ENCODE data around the gene CDH15. TPM values are rescaled to one million over a fixed set of nuclear protein-coding genes. Genes with fewer than 3 reads are reported as not detected.
"Not testable (repeated sequence)": the region's sequence is repeated elsewhere in the genome, so short reads cannot be mapped to it uniquely, and the experiment has no call there.

The CDH15 gene
- total RNA-seq, 2 experiments from 2014 or later: not detected

GRCh38 chr16:89183463-89183862, 11.9 kb downstream of the CDH15 start:
- H3K27ac Mint-ChIP-seq: no peak overlapping the region
- H3K27me3 Mint-ChIP-seq: no peaks in the 10 kb centered on the region
- H3K36me3 Mint-ChIP-seq: no peaks in the 10 kb centered on the region
- H3K4me1 Mint-ChIP-seq: peaks cover 3% of the 10 kb centered on the region
- H3K9me3 Mint-ChIP-seq: no peaks in the 10 kb centered on the region
- no peak for DNase-seq
- no peak overlapping the region for H3K4me3 Mint-ChIP-seq

GRCh38 chr16:89183975-89184676, 12.6 kb downstream of the CDH15 start:
- H3K36me3 Mint-ChIP-seq: no peaks in the 10 kb centered on the region
- no peak overlapping the region for H3K27ac Mint-ChIP-seq
- H3K27me3 Mint-ChIP-seq: no peaks in the 10 kb centered on the region
- no peaks in the 10 kb centered on the region for H3K9me3 Mint-ChIP-seq
- no peak overlapping the region for H3K4me3 Mint-ChIP-seq
- H3K4me1 Mint-ChIP-seq: peaks cover 3% of the 10 kb centered on the region
- DNase-seq: no peak

GRCh38 chr16:89184677-89184932, 13.1 kb downstream of the CDH15 start:
- no peak overlapping the region for H3K27ac Mint-ChIP-seq
- no peak for DNase-seq
- H3K4me3 Mint-ChIP-seq: no peak overlapping the region
- H3K9me3 Mint-ChIP-seq: no peaks in the 10 kb centered on the region
- H3K27me3 Mint-ChIP-seq: no peaks in the 10 kb centered on the region
- H3K4me1 Mint-ChIP-seq: peaks cover 3% of the 10 kb centered on the region
- no peaks in the 10 kb centered on the region for H3K36me3 Mint-ChIP-seq

- no peak for DNase-seq
- H3K9me3 Mint-ChIP-seq: no peaks in the 10 kb centered on the region
- H3K27me3 Mint-ChIP-seq: no peaks in the 10 kb centered on the region
- no peak overlapping the region for H3K4me3 Mint-ChIP-seq
- H3K4me1 Mint-ChIP-seq: peaks cover 3% of the 10 kb centered on the region
- no peak overlapping the region for H3K27ac Mint-ChIP-seq
- no peaks in the 10 kb centered on the region for H3K36me3 Mint-ChIP-seq
These were observed 13.6 kb downstream of the CDH15 start for GRCh38 chr16:89184933-89185794.

- H3K27ac Mint-ChIP-seq, H3K9me3 Mint-ChIP-seq, DNase-seq, H3K36me3 Mint-ChIP-seq, H3K27me3 Mint-ChIP-seq, H3K4me1 Mint-ChIP-seq, H3K4me3 Mint-ChIP-seq: not testable (repeated sequence)
These were observed 14.5 kb downstream of the CDH15 start for GRCh38 chr16:89185887-89186592.

- H3K9me3 Mint-ChIP-seq, H3K27me3 Mint-ChIP-seq, DNase-seq, H3K27ac Mint-ChIP-seq, H3K4me1 Mint-ChIP-seq, H3K36me3 Mint-ChIP-seq, H3K4me3 Mint-ChIP-seq: not testable (repeated sequence)
These were observed 15.1 kb downstream of the CDH15 start for GRCh38 chr16:89186593-89187031.

- H3K36me3 Mint-ChIP-seq: no peaks in the 10 kb centered on the region
- no peak overlapping the region for H3K27ac Mint-ChIP-seq
- peaks cover 3% of the 10 kb centered on the region for H3K4me1 Mint-ChIP-seq
- DNase-seq: peak; percentile 50
- H3K4me3 Mint-ChIP-seq: no peak overlapping the region
- no peaks in the 10 kb centered on the region for H3K27me3 Mint-ChIP-seq
- H3K9me3 Mint-ChIP-seq: no peaks in the 10 kb centered on the region
These were observed 15.7 kb downstream of the CDH15 start for GRCh38 chr16:89187032-89187769.

- DNase-seq: no peak
- H3K36me3 Mint-ChIP-seq: no peaks in the 10 kb centered on the region
- H3K4me3 Mint-ChIP-seq: no peak overlapping the region
- H3K4me1 Mint-ChIP-seq: peaks cover 3% of the 10 kb centered on the region
- no peak overlapping the region for H3K27ac Mint-ChIP-seq
- no peaks in the 10 kb centered on the region for H3K9me3 Mint-ChIP-seq
- H3K27me3 Mint-ChIP-seq: no peaks in the 10 kb centered on the region
These were observed 16.3 kb downstream of the CDH15 start for GRCh38 chr16:89187770-89188392.

GRCh38 chr16:89188471-89189357, 17.2 kb downstream of the CDH15 start:
- H3K36me3 Mint-ChIP-seq, H3K27ac Mint-ChIP-seq, DNase-seq, H3K4me1 Mint-ChIP-seq, H3K9me3 Mint-ChIP-seq, H3K27me3 Mint-ChIP-seq, H3K4me3 Mint-ChIP-seq: not testable (repeated sequence)

- H3K4me3 Mint-ChIP-seq: no peak overlapping the region
- H3K4me1 Mint-ChIP-seq: peaks cover 3% of the 10 kb centered on the region
- no peak overlapping the region for H3K27ac Mint-ChIP-seq
These were observed 17.9 kb downstream of the CDH15 start for GRCh38 chr16:89189358-89190025.

GRCh38 chr16:89190150-89190958, 18.8 kb downstream of the CDH15 start:
- H3K9me3 Mint-ChIP-seq: no peaks in the 10 kb centered on the region
- H3K27ac Mint-ChIP-seq: no peak overlapping the region
- H3K4me3 Mint-ChIP-seq: no peak overlapping the region
- no peaks in the 10 kb centered on the region for H3K27me3 Mint-ChIP-seq
- H3K4me1 Mint-ChIP-seq: peaks cover 3% of the 10 kb centered on the region
- no peaks in the 10 kb centered on the region for H3K36me3 Mint-ChIP-seq
- no peak for DNase-seq

More at GRCh38 chr16:89189358-89190025, 17.9 kb downstream of the CDH15 start:
- no peaks in the 10 kb centered on the region for H3K36me3 Mint-ChIP-seq
- H3K9me3 Mint-ChIP-seq: no peaks in the 10 kb centered on the region
- DNase-seq: no peak
- H3K27me3 Mint-ChIP-seq: no peaks in the 10 kb centered on the region

- DNase-seq: peak; percentile 3
- Mint-ChIP-seq H3K9me3 (no peaks in the 10 kb centered on the region), H3K4me1 (peaks cover 3% of the 10 kb centered on the region), H3K4me3 (no peak overlapping the region), H3K27me3 (no peaks in the 10 kb centered on the region), H3K27ac (no peak overlapping the region), H3K36me3 (no peaks in the 10 kb centered on the region)
These were observed 19.7 kb downstream of the CDH15 start for GRCh38 chr16:89191033-89191900.
